Tibial nerve (tissue), 4 donors: ENCODE results near the gene LRIT1.

Source experiments
- EP300 ChIP-seq, 2 donors: sonication (generic); formaldehyde crosslinking; IDR thresholded peaks; one replicate each; pipeline ENCODE4 v1.6.1; 2017; ENCODE audit warnings: antibody characterized with exemption in 2 of 2, mild to moderate bottlenecking in 1 of 2
- POLR2A ChIP-seq, 2 donors: fragments of 450-650 bp; IDR thresholded peaks; one replicate each; pipeline ENCODE4 v1.6.1; 2017; ENCODE audit warnings: antibody characterized with exemption in 2 of 2, mild to moderate bottlenecking in 2 of 2, moderate library complexity in 2 of 2
- TF ChIP-seq, protein P1 (sequence below), 5 experiments: fragments of 200-600 bp in 3 of 5; fragments of 450-650 bp in 2 of 5; sonication (generic) in 3 of 5; IDR thresholded peaks; one replicate each; pipeline ENCODE4 v1.5.1; 2016 to 2019; ENCODE audit warnings: antibody characterized with exemption in 5 of 5, mild to moderate bottlenecking in 3 of 5, moderate library complexity in 2 of 5

DNA sequence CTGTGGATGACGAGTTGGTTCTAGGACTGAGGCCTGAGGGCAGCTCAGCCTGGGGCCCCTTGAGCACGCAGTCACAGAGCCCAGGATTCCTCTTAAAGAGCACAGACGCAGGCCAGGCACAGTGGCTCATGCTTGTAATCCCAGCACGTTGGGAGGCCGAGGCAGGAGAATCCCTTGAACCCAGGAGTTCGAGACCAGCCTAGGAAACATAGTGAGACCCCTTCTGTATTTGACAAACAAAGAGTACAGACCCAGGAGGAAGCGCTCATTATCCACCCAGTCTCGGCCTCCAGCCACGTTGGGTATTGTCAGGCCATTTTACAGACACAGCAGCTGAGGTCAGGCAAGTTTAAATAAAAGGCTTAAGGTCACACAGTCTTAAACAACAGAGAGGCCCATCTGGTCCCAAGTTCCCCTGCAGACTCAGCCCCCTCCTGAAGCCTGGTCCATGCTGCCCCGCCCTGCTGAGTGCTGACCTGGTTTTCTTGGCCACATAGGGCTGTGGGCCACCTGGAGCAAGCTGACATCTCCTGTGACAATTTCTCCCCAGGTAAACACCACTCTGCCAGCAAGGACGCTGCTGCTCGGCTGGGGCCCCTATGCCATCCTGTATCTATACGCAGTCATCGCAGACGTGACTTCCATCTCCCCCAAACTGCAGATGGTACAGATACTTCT lies 16.1 kb upstream of the LRIT1 start:
- TF ChIP-seq, protein P1, sequence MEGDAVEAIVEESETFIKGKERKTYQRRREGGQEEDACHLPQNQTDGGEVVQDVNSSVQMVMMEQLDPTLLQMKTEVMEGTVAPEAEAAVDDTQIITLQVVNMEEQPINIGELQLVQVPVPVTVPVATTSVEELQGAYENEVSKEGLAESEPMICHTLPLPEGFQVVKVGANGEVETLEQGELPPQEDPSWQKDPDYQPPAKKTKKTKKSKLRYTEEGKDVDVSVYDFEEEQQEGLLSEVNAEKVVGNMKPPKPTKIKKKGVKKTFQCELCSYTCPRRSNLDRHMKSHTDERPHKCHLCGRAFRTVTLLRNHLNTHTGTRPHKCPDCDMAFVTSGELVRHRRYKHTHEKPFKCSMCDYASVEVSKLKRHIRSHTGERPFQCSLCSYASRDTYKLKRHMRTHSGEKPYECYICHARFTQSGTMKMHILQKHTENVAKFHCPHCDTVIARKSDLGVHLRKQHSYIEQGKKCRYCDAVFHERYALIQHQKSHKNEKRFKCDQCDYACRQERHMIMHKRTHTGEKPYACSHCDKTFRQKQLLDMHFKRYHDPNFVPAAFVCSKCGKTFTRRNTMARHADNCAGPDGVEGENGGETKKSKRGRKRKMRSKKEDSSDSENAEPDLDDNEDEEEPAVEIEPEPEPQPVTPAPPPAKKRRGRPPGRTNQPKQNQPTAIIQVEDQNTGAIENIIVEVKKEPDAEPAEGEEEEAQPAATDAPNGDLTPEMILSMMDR (IDR thresholded peaks at IDR 0.05): no peak
- TF ChIP-seq POLR2A (IDR thresholded peaks at IDR 0.05): no peak
- no peak for TF ChIP-seq EP300 (IDR thresholded peaks at IDR 0.05)
